ENCODE measurements around the gene H2BK1. TPM values are rescaled to one million over a fixed set of nuclear protein-coding genes. Genes with fewer than 3 reads are reported as not detected.

Gene H2BK1
- total RNA-seq, 1 experiment from 2014 or later = 0.87 TPM

GRCh38 chr7:151168003-151168786 is 42.1 kb downstream of the H2BK1 start (continued):
- TF ChIP-seq ZNF281 (CRISPR knock-in tag; IDR thresholded peaks at IDR 0.05) = 0 out of 2 replicates have a peak, but pooled peaks have one; percentile 32
- TF ChIP-seq JAZF1 (CRISPR knock-in tag; IDR thresholded peaks at IDR 0.05) = no peak
- no peak for TF ChIP-seq SOX15 (CRISPR knock-in tag; IDR thresholded peaks at IDR 0.05)
- no peak for TF ChIP-seq ATF1 (CRISPR knock-in tag; IDR thresholded peaks at IDR 0.05)
- TF ChIP-seq EMX1 (CRISPR knock-in tag; IDR thresholded peaks at IDR 0.05) = 0 out of 2 replicates have a peak, but pooled peaks have one; percentile 32
- 0 out of 2 replicates have a peak, but pooled peaks have one; percentile 31 for TF ChIP-seq MAX (CRISPR knock-in tag; IDR thresholded peaks at IDR 0.05)
- TF ChIP-seq ZBTB21 (CRISPR knock-in tag; IDR thresholded peaks at IDR 0.05; ENCODE audit: borderline replicate concordance) = 0 out of 2 replicates have a peak, but pooled peaks have one; percentile 30

GRCh38 chr7:151167197-151167961 is 42.9 kb downstream of the H2BK1 start, which contains the start of gene GBX1:
Gene GBX1, minus strand, starts transcription at chr7:151167694. Its CDS starts 146 bp downstream, at chr7:151167548.
- POLR2A ChIA-PET = interaction anchor here (1.1 to 2.1 kb wide), 2 partner anchors 10 to 52 kb away, joined by 3 to 6 read pairs; no protein-coding TSS in a partner anchor
- no peak within 1 kb of the TSS for H3K27ac Mint-ChIP-seq
- H3K36me3 Mint-ChIP-seq = no peaks in the 10 kb centered on the region

More at GRCh38 chr7:151167197-151167961, 42.9 kb downstream of the H2BK1 start, which contains the start of gene GBX1:
- ATAC-seq = peak; percentile 41
- TF ChIP-seq IRF1 (CRISPR knock-in tag; IDR thresholded peaks at IDR 0.05) (no peak), ZNF423 (CRISPR knock-in tag; IDR thresholded peaks at IDR 0.05) (peak; percentile 74), FOXJ3 (CRISPR knock-in tag; IDR thresholded peaks at IDR 0.05; ENCODE audit: borderline replicate concordance) (no peak), ZNF219 (CRISPR knock-in tag; IDR thresholded peaks at IDR 0.05; ENCODE audit: borderline replicate concordance) (no peak), HMGXB4 (CRISPR knock-in tag; IDR thresholded peaks at IDR 0.05) (peak; percentile 42; the same call in 1 of the 2 replicates), TEAD4 (CRISPR knock-in tag; IDR thresholded peaks at IDR 0.05) (no peak), FOXP4 (CRISPR knock-in tag; IDR thresholded peaks at IDR 0.05) (0 out of 2 replicates have a peak, but pooled peaks have one; percentile 21), E2F4 (CRISPR knock-in tag; IDR thresholded peaks at IDR 0.05; ENCODE audit: borderline replicate concordance, low read depth) (no peak)
- peaks cover 44% of the 10 kb centered on the region for H3K27me3 Mint-ChIP-seq (ENCODE audit: low read depth)
- peak; percentile 53 for DNase-seq (ENCODE audit: low spot score)
- H3K9me3 Mint-ChIP-seq = peaks cover 4% of the 10 kb centered on the region
- H3K4me1 Mint-ChIP-seq = peaks cover 12% of the 10 kb centered on the region
- CTCF ChIA-PET = interaction anchor here (0.6 to 5.8 kb wide), 40 partner anchors 9 to 187 kb away, joined by 3 to 59 read pairs (median 4); partner anchors contain the start of genes ABCB8 and H2BK1
- peak within 1 kb of the TSS; percentile 67 for H3K4me3 Mint-ChIP-seq

Measured in WTC11 (cell line).